Astrocyte of the spinal cord (primary cell): ENCODE data around the gene YBX2.

ENCODE experiments used
- DNase-seq: peaks from one replicate; pipeline ENCODE4 v3.0.0; 2011; ENCODE audit warnings: low read depth, low spot score
- H3K4me3 ChIP-seq: 2 replicates; pipeline ENCODE4 v1.5.1; 2011; ENCODE audit warnings: low read depth, mild to moderate bottlenecking, low read length, moderate library complexity
- in situ Hi-C: cut with HindIII; loops from 2 replicates; pipeline ENCODE4 v1.10.0; 2017; ENCODE audit warnings: low sequenced_read_pairs
- TF ChIP-seq, protein P1 (sequence below): IDR thresholded peaks from 2 replicates; pipeline ENCODE4 v1.5.1; 2012; ENCODE audit warnings: low read depth, mild to moderate bottlenecking, low read length, inconsistent platforms

YBX2 gene

GRCh38 chr17:7295230-7296180 is 1.1 kb upstream of the YBX2 start:
- no peak overlapping the region for H3K4me3 ChIP-seq
- TF ChIP-seq, protein P1, sequence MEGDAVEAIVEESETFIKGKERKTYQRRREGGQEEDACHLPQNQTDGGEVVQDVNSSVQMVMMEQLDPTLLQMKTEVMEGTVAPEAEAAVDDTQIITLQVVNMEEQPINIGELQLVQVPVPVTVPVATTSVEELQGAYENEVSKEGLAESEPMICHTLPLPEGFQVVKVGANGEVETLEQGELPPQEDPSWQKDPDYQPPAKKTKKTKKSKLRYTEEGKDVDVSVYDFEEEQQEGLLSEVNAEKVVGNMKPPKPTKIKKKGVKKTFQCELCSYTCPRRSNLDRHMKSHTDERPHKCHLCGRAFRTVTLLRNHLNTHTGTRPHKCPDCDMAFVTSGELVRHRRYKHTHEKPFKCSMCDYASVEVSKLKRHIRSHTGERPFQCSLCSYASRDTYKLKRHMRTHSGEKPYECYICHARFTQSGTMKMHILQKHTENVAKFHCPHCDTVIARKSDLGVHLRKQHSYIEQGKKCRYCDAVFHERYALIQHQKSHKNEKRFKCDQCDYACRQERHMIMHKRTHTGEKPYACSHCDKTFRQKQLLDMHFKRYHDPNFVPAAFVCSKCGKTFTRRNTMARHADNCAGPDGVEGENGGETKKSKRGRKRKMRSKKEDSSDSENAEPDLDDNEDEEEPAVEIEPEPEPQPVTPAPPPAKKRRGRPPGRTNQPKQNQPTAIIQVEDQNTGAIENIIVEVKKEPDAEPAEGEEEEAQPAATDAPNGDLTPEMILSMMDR: no peak
- in situ Hi-C loops: no loop called here

GRCh38 chr17:7293816-7294613 is 424 bp downstream of the YBX2 start:
- TF ChIP-seq, protein P1: no peak
- DNase-seq: no peak
- H3K4me3 ChIP-seq: no peak overlapping the region
- in situ Hi-C loops: no loop called here

More at GRCh38 chr17:7295230-7296180, 1.1 kb upstream of the YBX2 start:
- no peak for DNase-seq

DNA sequence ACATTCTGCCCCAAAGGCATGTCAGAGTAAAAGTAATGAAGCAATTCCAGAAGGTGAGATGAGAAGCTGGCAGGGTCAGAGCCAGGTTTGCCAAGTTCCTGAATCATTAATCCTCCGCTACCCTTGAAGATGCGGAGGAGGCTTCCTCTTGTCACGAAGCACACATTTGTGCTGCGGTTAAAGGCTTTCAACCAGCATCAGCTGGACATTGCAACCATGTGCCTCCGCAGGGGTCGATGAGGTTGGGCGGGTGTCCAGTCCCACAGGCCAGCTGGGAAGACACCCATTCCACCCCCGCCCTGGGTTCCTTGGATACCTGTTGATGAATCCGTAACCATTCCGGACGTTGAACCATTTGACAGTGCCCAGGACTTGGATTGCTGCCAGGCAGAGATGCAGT is 1.3 kb downstream of the YBX2 start:
- in situ Hi-C loops: no loop called here
- TF ChIP-seq, protein P1: no peak
- H3K4me3 ChIP-seq: no peak overlapping the region
- DNase-seq: no peak

GRCh38 chr17:7292729-7293128 is 1.7 kb downstream of the YBX2 start:
- in situ Hi-C loops: no loop called here
- no peak overlapping the region for H3K4me3 ChIP-seq
- DNase-seq: no peak
- TF ChIP-seq, protein P1: no peak

DNA sequence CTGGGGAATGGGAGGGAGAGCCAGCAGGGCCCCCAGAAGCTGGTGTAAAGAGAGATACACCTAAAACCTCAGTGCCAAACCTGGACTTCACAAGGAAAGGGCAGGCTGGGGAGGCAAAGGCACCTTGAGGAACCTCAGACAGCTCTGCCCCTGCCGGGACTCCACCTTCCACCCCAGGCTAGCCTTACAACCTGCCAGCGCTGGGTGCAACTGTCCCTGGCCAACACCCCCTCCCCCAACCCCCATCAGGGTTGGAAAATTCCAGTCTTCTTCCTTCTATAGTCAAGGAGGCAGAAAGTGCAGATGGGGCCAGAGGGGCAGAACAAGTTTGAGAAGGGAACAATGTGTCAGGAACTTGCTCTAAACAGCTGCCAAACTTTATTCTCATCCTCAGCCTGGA is 2.2 kb downstream of the YBX2 start:
- TF ChIP-seq, protein P1: no peak
- DNase-seq: no peak
- no peak overlapping the region for H3K4me3 ChIP-seq
- in situ Hi-C loops: no loop called here

DNA sequence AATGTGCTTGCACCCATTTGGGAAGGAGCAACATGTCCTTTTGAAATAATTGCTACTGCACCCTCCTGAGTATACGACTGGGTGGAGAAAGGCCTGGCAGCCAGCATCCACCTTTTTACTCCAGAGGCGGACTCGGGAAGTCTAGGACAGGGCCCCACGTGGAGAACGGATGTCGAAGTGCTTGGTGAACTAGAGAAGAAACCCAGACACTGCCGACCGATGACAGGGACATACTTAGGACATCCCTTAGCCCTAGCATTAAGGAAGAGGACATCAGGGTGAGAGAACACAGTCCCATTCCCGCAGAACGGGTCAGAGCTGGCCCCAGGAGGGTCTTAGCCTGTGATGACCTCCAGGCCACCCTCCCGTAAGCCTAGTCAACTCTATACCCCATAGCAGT is 3.8 kb downstream of the YBX2 start:
- no peak for DNase-seq
- no peak overlapping the region for H3K4me3 ChIP-seq
- TF ChIP-seq, protein P1: no peak
- in situ Hi-C loops: no loop called here
